Natural killer cell (primary cell): ENCODE data around the gene CMTM3. TPM values are rescaled to one million over a fixed set of nuclear protein-coding genes. Genes with fewer than 3 reads are reported as not detected.

ENCODE experiments used
- ATAC-seq, 3 donors: fragments of 150-1000 bp in 2 of 3; fragments of 200-7000 bp in 1 of 3; cut with Tn5 transposase; 1 replicate in 1 of 3; 2 replicates in 2 of 3; pipeline ENCODE4 v1.10.0; 2021; ENCODE audit warnings: mild to moderate bottlenecking in 2 of 3, moderate library complexity in 2 of 3
- DNase-seq, 2 donors: peaks; one replicate each; pipeline versions ENCODE4 v3.0.0 to v3.0.0-alpha.2; 2013 to 2021; ENCODE audit warnings: mixed read lengths in 1 of 2
- H3K27ac ChIP-seq: one replicate; pipeline ENCODE4 v1.5.1; 2013; ENCODE audit warnings: mild to moderate bottlenecking, low read length
- H3K27me3 ChIP-seq: one replicate; pipeline ENCODE4 v1.6.1; 2013; ENCODE audit warnings: low read length; ENCODE audit not compliant: control insufficient read depth, insufficient read depth
- H3K36me3 ChIP-seq: one replicate; pipeline ENCODE4 v1.6.1; 2013; ENCODE audit warnings: low read length; ENCODE audit not compliant: control insufficient read depth, insufficient read depth
- H3K4me1 ChIP-seq: one replicate; pipeline ENCODE4 v1.6.1; 2013; ENCODE audit warnings: low read length; ENCODE audit not compliant: control insufficient read depth, insufficient read depth
- H3K4me3 ChIP-seq: one replicate; pipeline ENCODE4 v1.5.1; 2013; ENCODE audit warnings: low read length
- H3K9me3 ChIP-seq: one replicate; pipeline ENCODE4 v1.6.1; 2013; ENCODE audit warnings: low read length; ENCODE audit not compliant: control insufficient read depth, insufficient read depth
- H3K27ac Mint-ChIP-seq, 2 donors: one replicate each; pipeline ENCODE4 v1.8.0; 2022; ENCODE audit warnings: mild to moderate bottlenecking in 2 of 2, mixed read lengths in 2 of 2, moderate library complexity in 1 of 2
- H3K27me3 Mint-ChIP-seq, 2 donors: one replicate each; pipeline ENCODE4 v1.8.0; 2022; ENCODE audit warnings: low read depth in 2 of 2, mixed read lengths in 2 of 2
- H3K36me3 Mint-ChIP-seq: one replicate; pipeline ENCODE4 v1.8.0; 2022; ENCODE audit warnings: mixed read lengths
- H3K4me1 Mint-ChIP-seq, 2 donors: one replicate each; pipeline ENCODE4 v1.8.0; 2022; ENCODE audit warnings: mixed read lengths in 2 of 2
- H3K4me3 Mint-ChIP-seq: one replicate; pipeline ENCODE4 v1.8.0; 2022; ENCODE audit warnings: mild to moderate bottlenecking, moderate library complexity, mixed read lengths
- H3K9me3 Mint-ChIP-seq, 2 donors: one replicate each; pipeline ENCODE4 v1.8.0; 2022; ENCODE audit warnings: mixed read lengths in 2 of 2
- CTCF ChIP-seq: fragments of 200-600 bp; IDR thresholded peaks from one replicate; pipeline ENCODE4 v1.8.0; 2022; ENCODE audit warnings: antibody characterized with exemption
- WGBS: methylation state at CpG from one replicate; pipeline ENCODE4 v1.1.7; 2013; ENCODE audit warnings: missing lambda C conversion rate; ENCODE audit not compliant: insufficient coverage; 5-methylcytosine and 5-hydroxymethylcytosine counted together
- intact Hi-C: fragments of 100-400 bp; cut with micrococcal nuclease; formaldehyde crosslinking; loops from one replicate; pipeline ENCODE4 v1.14.2; 2022
- total RNA-seq, 4 donors: library from RNA; stranded (reverse); fragments of 120-200 nt in 1 of 4; gene quantifications; one replicate each; pipeline versions ENCODE4 v1.2.3 to v1.2.4, GENCODE V29; 2013 to 2022

CMTM3 gene
- total RNA-seq, 3 donors from 2014 or later (not counting 1 experiment from before 2014, with no cell fraction given): 68.2 to 86.4 (median 85.0) TPM

GRCh38 chr16:66617728-66618127, 13.2 kb downstream of the CMTM3 start:
- Histone ChIP-seq H3K4me3 (no peak overlapping the region), H3K4me1 (no peaks in the 10 kb centered on the region), H3K27me3 (no peaks in the 10 kb centered on the region), H3K27ac (no peak overlapping the region), H3K9me3 (no peaks in the 10 kb centered on the region), H3K36me3 (peaks cover 14% of the 10 kb centered on the region)
- Mint-ChIP-seq H3K4me1 (no peaks in the 10 kb centered on the region), H3K9me3 (no peaks in the 10 kb centered on the region), H3K4me3 (no peak overlapping the region), H3K27me3 (no peaks in the 10 kb centered on the region), H3K36me3 (no peaks in the 10 kb centered on the region), H3K27ac (no peak overlapping the region)
- WGBS: 74% methylated on average over 7 of the region's 7 CpGs
- ATAC-seq: no peak
- no peak for DNase-seq
- intact Hi-C loops: no loop called here
- no peak for TF ChIP-seq CTCF

DNA sequence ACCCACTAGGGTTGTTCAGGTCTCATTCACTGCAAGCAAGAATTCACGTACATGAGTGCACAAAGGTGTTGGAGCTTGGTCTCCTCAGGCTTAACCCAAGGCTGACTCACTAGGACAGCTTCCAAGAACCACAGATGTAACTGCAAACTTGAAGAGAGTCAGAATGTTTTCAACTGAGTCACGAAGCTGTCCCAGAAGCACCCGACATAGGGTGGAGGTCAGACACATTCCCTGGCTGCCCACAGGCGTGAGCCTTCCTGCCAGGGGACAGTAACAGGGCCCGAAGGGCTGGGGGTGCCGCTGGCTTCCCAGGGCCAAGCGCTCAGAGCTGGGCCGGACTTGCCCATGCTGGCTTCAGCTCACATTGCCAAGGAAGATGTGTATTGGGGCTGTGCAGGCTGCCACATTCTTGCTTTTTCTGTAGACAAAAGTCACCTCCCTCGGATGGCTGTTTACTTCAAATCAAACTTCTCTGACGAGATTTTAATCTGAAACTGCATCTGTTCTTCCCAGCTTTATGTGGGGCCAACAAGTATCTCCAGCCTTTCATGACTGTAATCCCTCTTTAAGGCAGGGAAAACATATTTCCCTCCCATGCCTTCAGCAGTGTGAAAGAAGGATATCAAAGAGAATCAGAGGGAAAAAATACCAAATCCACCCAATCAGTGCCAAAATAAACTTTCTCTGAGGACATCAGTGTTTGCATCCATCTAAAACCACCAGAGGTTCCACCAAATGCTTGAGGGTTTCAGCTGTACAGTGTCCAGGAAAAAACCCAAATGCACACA, 14.3 kb downstream of the CMTM3 start:
- Mint-ChIP-seq H3K4me1 (no peaks in the 10 kb centered on the region), H3K36me3 (no peaks in the 10 kb centered on the region), H3K27ac (no peak overlapping the region), H3K9me3 (no peaks in the 10 kb centered on the region), H3K4me3 (no peak overlapping the region), H3K27me3 (no peaks in the 10 kb centered on the region)
- Histone ChIP-seq H3K27me3 (no peaks in the 10 kb centered on the region), H3K27ac (no peak overlapping the region), H3K9me3 (no peaks in the 10 kb centered on the region), H3K36me3 (peaks cover 7% of the 10 kb centered on the region), H3K4me1 (no peaks in the 10 kb centered on the region), H3K4me3 (no peak overlapping the region)
- no peak for TF ChIP-seq CTCF
- ATAC-seq (no peak), DNase-seq (no peak)
- intact Hi-C loops: no loop called here
- 91% methylated on average over 10 of the region's 10 CpGs for WGBS

GRCh38 chr16:66619534-66620428, 15.3 kb downstream of the CMTM3 start:
- ATAC-seq: no peak
- intact Hi-C loops: no loop called here
- Histone ChIP-seq H3K36me3 (no peaks in the 10 kb centered on the region), H3K27ac (no peak overlapping the region), H3K4me3 (no peak overlapping the region), H3K27me3 (no peaks in the 10 kb centered on the region), H3K9me3 (no peaks in the 10 kb centered on the region), H3K4me1 (no peaks in the 10 kb centered on the region)
- H3K36me3 Mint-ChIP-seq: no peaks in the 10 kb centered on the region
- TF ChIP-seq CTCF: no peak
- H3K4me1 Mint-ChIP-seq: no peaks in the 10 kb centered on the region
- no peak for DNase-seq
- H3K27ac Mint-ChIP-seq: no peak overlapping the region
- 79% methylated on average over 7 of the region's 12 CpGs for WGBS
- H3K4me3 Mint-ChIP-seq: no peak overlapping the region
- H3K27me3 Mint-ChIP-seq: no peaks in the 10 kb centered on the region
- H3K9me3 Mint-ChIP-seq: no peaks in the 10 kb centered on the region
